Peyer's patch (tissue), 4 donors: ENCODE data around the gene CACNB2. TPM values are rescaled to one million over a fixed set of nuclear protein-coding genes. Genes with fewer than 3 reads are reported as not detected.

Experiments
- DNase-seq, 3 donors: peaks; one replicate each; pipeline ENCODE4 v3.0.0-alpha.2; 2017 to 2019
- H3K27ac ChIP-seq, 4 donors: fragments of 200-600 bp; sonication (generic); one replicate each; pipeline ENCODE4 v1.5.1; 2016 to 2019
- H3K27me3 ChIP-seq, 2 donors: fragments of 200-600 bp; sonication (generic); one replicate each; pipeline ENCODE4 v1.5.1; 2019
- H3K36me3 ChIP-seq, 3 donors: fragments of 200-600 bp; sonication (generic); one replicate each; pipeline ENCODE4 v1.5.1; 2016 to 2019
- H3K4me1 ChIP-seq, 4 donors: fragments of 200-600 bp; sonication (generic); one replicate each; pipeline ENCODE4 v1.5.1; 2016 to 2019
- H3K4me3 ChIP-seq, 4 donors: fragments of 200-600 bp; sonication (generic); 1 replicate in 3 of 4; 2 replicates in 1 of 4; pipeline ENCODE4 v1.5.1; 2016 to 2019; ENCODE audit warnings: mild to moderate bottlenecking in 1 of 4
- H3K9me3 ChIP-seq, 4 donors: fragments of 200-600 bp; sonication (generic); one replicate each; pipeline ENCODE4 v1.5.1; 2016 to 2019; ENCODE audit warnings: mild to moderate bottlenecking in 1 of 4
- CTCF ChIP-seq, 6 experiments: fragments of 450-650 bp in 4 of 6; fragments of 200-600 bp in 2 of 6; sonication (generic) in 1 of 6; IDR thresholded peaks; one replicate each; pipeline ENCODE4 v1.5.1; 2017 to 2019; ENCODE audit warnings: antibody characterized with exemption in 6 of 6, mild to moderate bottlenecking in 3 of 6, moderate library complexity in 1 of 6
- POLR2A ChIP-seq, 2 donors: fragments of 450-650 bp; IDR thresholded peaks; one replicate each; pipeline ENCODE4 v1.5.1; 2017; ENCODE audit warnings: antibody characterized with exemption in 2 of 2, mild to moderate bottlenecking in 2 of 2, moderate library complexity in 2 of 2
- total RNA-seq, 4 donors: library from RNA; depleted of rRNA; stranded (reverse); fragments of >200 nt; gene quantifications; one replicate each; pipeline ENCODE4 v1.1.0, GENCODE V29; 2016

CACNB2 gene
- total RNA-seq, 4 donors from 2014 or later: 35.4 to 80.8 (median 48.2) TPM

- Histone ChIP-seq H3K4me1 (no peaks in the 10 kb centered on the region), H3K36me3 (no peaks in the 10 kb centered on the region), H3K27ac (no peak overlapping the region), H3K4me3 (no peak overlapping the region), H3K27me3 (no peaks in the 10 kb centered on the region), H3K9me3 (no peaks in the 10 kb centered on the region)
- DNase-seq: no peak
- TF ChIP-seq CTCF (IDR thresholded peaks at IDR 0.05) (no peak), POLR2A (IDR thresholded peaks at IDR 0.05) (no peak)
Measured at GRCh38 chr10:18113881-18114280, 26.3 kb upstream of the CACNB2 start.

- Histone ChIP-seq H3K27ac (no peak overlapping the region), H3K36me3 (no peaks in the 10 kb centered on the region), H3K27me3 (no peaks in the 10 kb centered on the region), H3K4me1 (no peaks in the 10 kb centered on the region), H3K4me3 (no peak overlapping the region), H3K9me3 (no peaks in the 10 kb centered on the region)
- no peak for DNase-seq
- no peak for TF ChIP-seq POLR2A (IDR thresholded peaks at IDR 0.05)
- TF ChIP-seq CTCF (IDR thresholded peaks at IDR 0.05): no peak
Measured at GRCh38 chr10:18117276-18117675, 22.9 kb upstream of the CACNB2 start.

GRCh38 chr10:18122753-18123152, 17.5 kb upstream of the CACNB2 start:
- Histone ChIP-seq H3K27ac (no peak overlapping the region), H3K9me3 (no peaks in the 10 kb centered on the region), H3K27me3 (no peaks in the 10 kb centered on the region), H3K4me3 (no peak overlapping the region), H3K4me1 (no peaks in the 10 kb centered on the region), H3K36me3 (no peaks in the 10 kb centered on the region)
- TF ChIP-seq CTCF (IDR thresholded peaks at IDR 0.05) (no peak), POLR2A (IDR thresholded peaks at IDR 0.05) (no peak)
- no peak for DNase-seq

- Histone ChIP-seq H3K4me3 (no peak overlapping the region), H3K4me1 (no peaks in the 10 kb centered on the region), H3K27ac (no peak overlapping the region), H3K9me3 (no peaks in the 10 kb centered on the region), H3K27me3 (no peaks in the 10 kb centered on the region), H3K36me3 (no peaks in the 10 kb centered on the region)
- TF ChIP-seq CTCF (IDR thresholded peaks at IDR 0.05): no peak
- no peak for TF ChIP-seq POLR2A (IDR thresholded peaks at IDR 0.05)
- no peak for DNase-seq
Measured at GRCh38 chr10:18133046-18133445, 7.2 kb upstream of the CACNB2 start.

- Histone ChIP-seq H3K27ac (no peak overlapping the region), H3K4me3 (no peak overlapping the region), H3K36me3 (no peaks in the 10 kb centered on the region), H3K27me3 (no peaks in the 10 kb centered on the region), H3K4me1 (no peaks in the 10 kb centered on the region), H3K9me3 (no peaks in the 10 kb centered on the region)
- DNase-seq: no peak
- no peak for TF ChIP-seq POLR2A (IDR thresholded peaks at IDR 0.05)
- no peak for TF ChIP-seq CTCF (IDR thresholded peaks at IDR 0.05)
Measured at GRCh38 chr10:18134509-18134908, 5.7 kb upstream of the CACNB2 start.

- H3K4me1 ChIP-seq: no peaks in the 10 kb centered on the region
- H3K27me3 ChIP-seq: no peaks in the 10 kb centered on the region
- H3K36me3 ChIP-seq: no peaks in the 10 kb centered on the region
- no peak overlapping the region for H3K4me3 ChIP-seq
- no peaks in the 10 kb centered on the region for H3K9me3 ChIP-seq
- H3K27ac ChIP-seq: no peak overlapping the region
- no peak for DNase-seq
- TF ChIP-seq POLR2A (IDR thresholded peaks at IDR 0.05): no peak
- TF ChIP-seq CTCF (IDR thresholded peaks at IDR 0.05): no peak
Measured at GRCh38 chr10:18134921-18135320, 5.3 kb upstream of the CACNB2 start.
